Neural cell (in vitro differentiated cells): ENCODE data around the gene DDX31. TPM values are rescaled to one million over a fixed set of nuclear protein-coding genes. Genes with fewer than 3 reads are reported as not detected.
A peak's percentile ranks its signal among the peaks of the same experiment; 100 is the strongest.

Source experiments
- H2AFZ ChIP-seq: fragments of 200-600, 300-800 bp; sonication (generic), shearing (Covaris generic); 2 replicates; pipeline ENCODE4 v1.6.0; 2014; ENCODE audit warnings: low read depth, mild to moderate bottlenecking, antibody characterized with exemption, low read length, moderate library complexity
- H3F3A ChIP-seq: fragments of 200-600 bp; shearing (Covaris generic); 2 replicates; pipeline ENCODE4 v1.6.1; 2016; ENCODE audit warnings: mild to moderate bottlenecking, moderate library complexity, mixed read lengths, antibody characterized with exemption, low read length; ENCODE audit not compliant: insufficient read depth, poor library complexity, severe bottlenecking
- H3K27ac ChIP-seq: fragments of 200-600, 300-800 bp; sonication (generic), shearing (Covaris generic); 2 replicates; pipeline ENCODE4 v1.5.1; 2014; ENCODE audit warnings: mild to moderate bottlenecking, low read length, moderate library complexity
- H3K27me3 ChIP-seq: fragments of 300-800, 200-600 bp; sonication (generic), shearing (Covaris generic); 2 replicates; pipeline ENCODE4 v1.6.0; 2014; ENCODE audit warnings: mild to moderate bottlenecking, low read depth, low read length, moderate library complexity; ENCODE audit not compliant: insufficient read depth
- H3K36me3 ChIP-seq: fragments of 300-800, 200-600 bp; sonication (generic), shearing (Covaris generic); 2 replicates; pipeline ENCODE4 v1.5.1; 2014; ENCODE audit warnings: mild to moderate bottlenecking, antibody characterized with exemption, low read length, moderate library complexity; ENCODE audit not compliant: insufficient read depth
- H3K4me2 ChIP-seq: fragments of 300-800, 200-600 bp; sonication (generic), shearing (Covaris generic); 2 replicates; pipeline ENCODE4 v1.6.0; 2014; ENCODE audit warnings: mild to moderate bottlenecking, low read length
- H3K4me3 ChIP-seq: fragments of 300-800, 200-600 bp; sonication (generic), shearing (Covaris generic); 2 replicates; pipeline ENCODE4 v1.5.1; 2014; ENCODE audit warnings: mild to moderate bottlenecking, low read length, moderate library complexity
- H3K79me2 ChIP-seq: fragments of 200-600 bp; shearing (Covaris generic); replicated peaks from 2 replicates; pipeline ENCODE4 v1.6.0; 2014; ENCODE audit warnings: mild to moderate bottlenecking, low read length, moderate library complexity; ENCODE audit not compliant: insufficient read depth
- H3K9ac ChIP-seq: fragments of 300-800, 200-600 bp; sonication (generic), shearing (Covaris generic); 2 replicates; pipeline ENCODE4 v1.6.1; 2016; ENCODE audit warnings: mild to moderate bottlenecking, low read length, mixed read lengths
- H3K9me2 ChIP-seq: fragments of 200-600 bp; shearing (Covaris generic); 2 replicates; pipeline ENCODE4 v1.6.1; 2016; ENCODE audit warnings: mild to moderate bottlenecking, low read length, mixed read lengths; ENCODE audit not compliant: insufficient read depth
- H3K9me3 ChIP-seq: fragments of 200-600, 300-800 bp; sonication (generic), shearing (Covaris generic); 2 replicates; pipeline ENCODE4 v1.6.1; 2016; ENCODE audit warnings: mild to moderate bottlenecking, mixed run types, low read length, moderate library complexity, mixed read lengths
- H4K20me1 ChIP-seq: fragments of 200-600 bp; shearing (Covaris generic); 2 replicates; pipeline ENCODE4 v1.6.1; 2016; ENCODE audit warnings: mild to moderate bottlenecking, mixed run types; ENCODE audit not compliant: insufficient read depth
- EP300 ChIP-seq: fragments of 450-650 bp; conservative IDR thresholded peaks from 2 replicates; pipeline ENCODE4 v1.6.1; 2014; ENCODE audit warnings: antibody characterized with exemption, mild to moderate bottlenecking, moderate library complexity; ENCODE audit not compliant: poor library complexity, severe bottlenecking
- EZH2 ChIP-seq: fragments of 200-600, 300-800 bp; shearing (Covaris generic), sonication (generic); IDR thresholded peaks from 2 replicates; pipeline ENCODE4 v1.6.1; 2014; ENCODE audit warnings: antibody characterized with exemption, low read length, borderline replicate concordance, mild to moderate bottlenecking; ENCODE audit not compliant: insufficient read depth, poor library complexity, severe bottlenecking
- MXI1 ChIP-seq: fragments of 450-650 bp; conservative IDR thresholded peaks from 2 replicates; pipeline ENCODE4 v1.6.1; 2014; ENCODE audit warnings: antibody characterized with exemption, mild to moderate bottlenecking; ENCODE audit not compliant: poor library complexity, severe bottlenecking
- POLR2AphosphoS5 ChIP-seq: IDR thresholded peaks from 2 replicates; pipeline ENCODE4 v1.6.1; 2012
- RAD21 ChIP-seq: fragments of 450-650 bp; conservative IDR thresholded peaks from 2 replicates; pipeline ENCODE4 v1.6.1; 2014; ENCODE audit warnings: antibody characterized with exemption, mild to moderate bottlenecking, moderate library complexity
- REST ChIP-seq: IDR thresholded peaks from 2 replicates; pipeline ENCODE4 v1.6.1; 2012; ENCODE audit warnings: borderline replicate concordance
- SMC3 ChIP-seq: fragments of 450-650 bp; conservative IDR thresholded peaks from 2 replicates; pipeline ENCODE4 v1.6.1; 2014; ENCODE audit warnings: antibody characterized with exemption, mild to moderate bottlenecking, moderate library complexity; ENCODE audit not compliant: poor library complexity
- TAF1 ChIP-seq: IDR thresholded peaks from 2 replicates; pipeline ENCODE4 v1.6.1; 2012; ENCODE audit warnings: low read depth
- polyA plus RNA-seq: library from polyadenylated mRNA; depleted of rRNA; stranded (reverse); fragments of >200 nt; gene quantifications from 2 replicates; pipeline ENCODE4 v1.2.3, GENCODE V29; 2014
- TF ChIP-seq, protein P1 (sequence below): fragments of 450-650 bp; IDR thresholded peaks from 2 replicates; pipeline ENCODE4 v1.5.1; 2014; ENCODE audit warnings: antibody characterized with exemption, mild to moderate bottlenecking, moderate library complexity; ENCODE audit not compliant: poor library complexity, severe bottlenecking

Gene DDX31
- polyA plus RNA-seq, 1 donor from 2014 or later: 12.8 TPM

DNA sequence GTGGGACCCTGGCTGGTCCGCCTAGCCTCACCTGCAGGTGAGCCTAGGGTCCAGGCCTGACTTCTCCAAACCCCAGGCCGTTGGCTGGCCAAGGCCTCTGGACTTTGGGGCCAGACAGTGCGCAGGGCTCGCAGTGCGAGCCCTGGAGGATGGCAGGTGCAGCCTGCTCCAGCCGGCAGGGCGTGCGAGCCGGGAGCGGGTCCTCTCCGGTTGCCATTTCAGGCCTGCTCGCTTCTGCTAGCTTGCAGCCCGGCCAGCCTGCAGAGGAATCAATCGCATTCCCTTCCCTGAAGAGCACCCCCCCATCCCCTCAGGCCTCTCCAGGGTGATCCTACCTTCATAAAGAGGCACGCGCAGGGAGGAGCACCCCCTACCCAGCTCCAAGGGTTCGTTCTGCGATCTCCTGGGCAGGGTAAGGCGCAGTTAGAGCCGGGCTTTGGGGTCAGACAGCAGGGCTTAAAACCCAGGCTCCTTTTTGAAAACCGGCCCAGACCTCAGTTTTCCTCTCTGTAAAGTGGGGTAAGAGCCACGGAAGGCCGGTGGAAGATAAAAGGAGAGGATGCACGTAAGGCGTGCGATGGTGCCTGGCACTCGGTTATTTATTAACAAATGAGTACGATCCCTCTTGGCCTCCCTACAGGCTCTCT, 81.2 kb downstream of the DDX31 start:
- Histone ChIP-seq H3K9me3 (no peaks in the 10 kb centered on the region), H4K20me1 (no peaks in the 10 kb centered on the region), H3F3A (no peaks in the 10 kb centered on the region), H3K27me3 (peaks cover 100% of the 10 kb centered on the region), H3K9me2 (no peaks in the 10 kb centered on the region), H3K9ac (no peak overlapping the region), H3K4me3 (no peak overlapping the region), H3K27ac (no peak overlapping the region), H2AFZ (no peak overlapping the region), H3K79me2 (no peaks in the 10 kb centered on the region), H3K4me2 (no peak overlapping the region), H3K36me3 (no peaks in the 10 kb centered on the region)
- TF ChIP-seq EZH2 (peak; percentile 43), SMC3 (no peak), RAD21 (no peak), REST (no peak), POLR2AphosphoS5 (no peak), MXI1 (no peak), TAF1 (no peak)
- TF ChIP-seq, protein P1, sequence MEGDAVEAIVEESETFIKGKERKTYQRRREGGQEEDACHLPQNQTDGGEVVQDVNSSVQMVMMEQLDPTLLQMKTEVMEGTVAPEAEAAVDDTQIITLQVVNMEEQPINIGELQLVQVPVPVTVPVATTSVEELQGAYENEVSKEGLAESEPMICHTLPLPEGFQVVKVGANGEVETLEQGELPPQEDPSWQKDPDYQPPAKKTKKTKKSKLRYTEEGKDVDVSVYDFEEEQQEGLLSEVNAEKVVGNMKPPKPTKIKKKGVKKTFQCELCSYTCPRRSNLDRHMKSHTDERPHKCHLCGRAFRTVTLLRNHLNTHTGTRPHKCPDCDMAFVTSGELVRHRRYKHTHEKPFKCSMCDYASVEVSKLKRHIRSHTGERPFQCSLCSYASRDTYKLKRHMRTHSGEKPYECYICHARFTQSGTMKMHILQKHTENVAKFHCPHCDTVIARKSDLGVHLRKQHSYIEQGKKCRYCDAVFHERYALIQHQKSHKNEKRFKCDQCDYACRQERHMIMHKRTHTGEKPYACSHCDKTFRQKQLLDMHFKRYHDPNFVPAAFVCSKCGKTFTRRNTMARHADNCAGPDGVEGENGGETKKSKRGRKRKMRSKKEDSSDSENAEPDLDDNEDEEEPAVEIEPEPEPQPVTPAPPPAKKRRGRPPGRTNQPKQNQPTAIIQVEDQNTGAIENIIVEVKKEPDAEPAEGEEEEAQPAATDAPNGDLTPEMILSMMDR: no peak

GRCh38 chr9:132588098-132588497, 81.7 kb downstream of the DDX31 start:
- Histone ChIP-seq H3K4me3 (no peak overlapping the region), H3K79me2 (no peaks in the 10 kb centered on the region), H3K36me3 (no peaks in the 10 kb centered on the region), H3K9ac (no peak overlapping the region), H3K4me2 (no peak overlapping the region), H3K27ac (no peak overlapping the region), H4K20me1 (no peaks in the 10 kb centered on the region), H3K9me3 (no peaks in the 10 kb centered on the region), H3F3A (no peaks in the 10 kb centered on the region), H3K27me3 (peaks cover 100% of the 10 kb centered on the region), H3K9me2 (no peaks in the 10 kb centered on the region), H2AFZ (no peak overlapping the region)
- TF ChIP-seq EP300 (no peak), SMC3 (no peak)

GRCh38 chr9:132587592-132587955, 82.2 kb downstream of the DDX31 start:
- Histone ChIP-seq H4K20me1 (no peaks in the 10 kb centered on the region), H3K9me3 (no peaks in the 10 kb centered on the region), H3K9me2 (no peaks in the 10 kb centered on the region), H2AFZ (no peak overlapping the region), H3K9ac (no peak overlapping the region), H3K27ac (no peak overlapping the region), H3K27me3 (peaks cover 100% of the 10 kb centered on the region), H3K36me3 (no peaks in the 10 kb centered on the region), H3K79me2 (no peaks in the 10 kb centered on the region), H3F3A (no peaks in the 10 kb centered on the region), H3K4me2 (no peak overlapping the region), H3K4me3 (no peak overlapping the region)
- no peak for TF ChIP-seq EZH2
- no peak for TF ChIP-seq MXI1
- no peak for TF ChIP-seq TAF1
- no peak for TF ChIP-seq SMC3
- TF ChIP-seq POLR2AphosphoS5: no peak
- TF ChIP-seq, protein P1: no peak
